ENCODE results near the gene VAMP7. TPM values are rescaled to one million over a fixed set of nuclear protein-coding genes. Genes with fewer than 3 reads are reported as not detected.
"Not testable (repeated sequence)": the region's sequence is repeated elsewhere in the genome, so short reads cannot be mapped to it uniquely, and the experiment has no call there.

VAMP7 gene
- 10 to 100 TPM; 26.8 to 37.3 (median 32.4) TPM for polyA plus RNA-seq
- long read RNA-seq, donor 1, transcript VAMP7-202 (8 exons, 2,646 nt), result major isoform, 14 of 23 reads
- long read RNA-seq, donor 1, partial matches to known transcripts, result 6 of 23 reads
- long read RNA-seq, donor 1, other reads (novel, unspliced or antisense), result 0 of 23 reads
- long read RNA-seq, donor 2, transcript VAMP7-202 (8 exons, 2,646 nt), result major isoform, 6 of 6 reads
- long read RNA-seq, donor 2, partial matches to known transcripts, result 0 of 6 reads
- long read RNA-seq, donor 2, other reads (novel, unspliced or antisense), result 0 of 6 reads
- long read RNA-seq, donor 3, transcript VAMP7-202 (8 exons, 2,646 nt), result major isoform, 5 of 6 reads
- long read RNA-seq, donor 3, partial matches to known transcripts, result 0 of 6 reads
- long read RNA-seq, donor 3, other reads (novel, unspliced or antisense), result 0 of 6 reads
- long read RNA-seq, donor 4, result 0 reads
- long read RNA-seq, donor 5, result 0 reads
- long read RNA-seq, donor 6, partial matches to known transcripts, result 0 of 6 reads
- long read RNA-seq, donor 6, other reads (novel, unspliced or antisense), result 0 of 6 reads
- long read RNA-seq, donor 7, transcript VAMP7-202 (8 exons, 2,646 nt), result major isoform, 6 of 7 reads
- long read RNA-seq, donor 7, partial matches to known transcripts, result 0 of 7 reads
- long read RNA-seq, donor 7, other reads (novel, unspliced or antisense), result 0 of 7 reads
- long read RNA-seq, donor 8, partial matches to known transcripts, result 0 of 1 reads
- long read RNA-seq, donor 8, other reads (novel, unspliced or antisense), result 0 of 1 reads
- long read RNA-seq, donor 9, partial matches to known transcripts, result 0 of 1 reads
- long read RNA-seq, donor 9, other reads (novel, unspliced or antisense), result 0 of 1 reads
- long read RNA-seq, donor 10, partial matches to known transcripts, result 0 of 4 reads
- long read RNA-seq, donor 10, other reads (novel, unspliced or antisense), result 0 of 4 reads

- H3K4me1 ChIP-seq (ENCODE audit: control insufficient read depth in 3 of 3, insufficient read depth in 2 of 3, low read depth in 1 of 3, low read length in 2 of 3), result no peaks in the 10 kb centered on the region
- 31 to 36% (median 35%) methylated on average over 48 of the region's 48 CpGs for WGBS, 3 donors
- H3K27ac ChIP-seq (ENCODE audit: low read depth in 1 of 3, low read length in 2 of 3), result peak within 1 kb of the TSS; percentile 70 to 82 (median 76)
- peaks cover 0 to 2% (median 0%) of the 10 kb centered on the region in 3 donors for H3K27me3 ChIP-seq (ENCODE audit: control insufficient read depth in 3 of 3, insufficient read depth in 3 of 3, low read length in 3 of 3)
- no peaks in the 10 kb centered on the region for H3K36me3 ChIP-seq (ENCODE audit: control insufficient read depth in 3 of 3, insufficient read depth in 2 of 3, low read depth in 1 of 3, low read length in 3 of 3)
- peak; percentile 90 to 91 for DNase-seq
- H3K4me3 ChIP-seq (ENCODE audit: low read depth in 1 of 3, low read length in 3 of 3), result peak within 1 kb of the TSS; percentile 42 to 80 (median 77)
- no peaks in the 10 kb centered on the region for H3K9me3 ChIP-seq (ENCODE audit: control insufficient read depth in 2 of 2, insufficient read depth in 1 of 2, low read depth in 1 of 2, low read length in 1 of 2)
- no peak for FAIRE-seq
These were observed at the start of gene VAMP7 for GRCh38 chrX:155881158-155881993. Gene VAMP7, plus strand, starts transcription at chrX:155881345. Its CDS starts 8,122 bp downstream, at chrX:155889467.

- H3K36me3 ChIP-seq (ENCODE audit: control insufficient read depth in 3 of 3, insufficient read depth in 2 of 3, low read depth in 1 of 3, low read length in 3 of 3), result no peaks in the 10 kb centered on the region
- H3K27ac ChIP-seq (ENCODE audit: low read depth in 1 of 3, low read length in 2 of 3), result no peak overlapping the region
- H3K27me3 ChIP-seq (ENCODE audit: control insufficient read depth in 3 of 3, insufficient read depth in 3 of 3, low read length in 3 of 3), result no peaks in the 10 kb centered on the region
- DNase-seq (no peak), FAIRE-seq (no peak)
- WGBS, 3 donors, result 72 to 76% (median 73%) methylated on average over 3 of the region's 3 CpGs
- no peaks in the 10 kb centered on the region for H3K4me1 ChIP-seq (ENCODE audit: control insufficient read depth in 3 of 3, insufficient read depth in 2 of 3, low read depth in 1 of 3, low read length in 2 of 3)
- H3K4me3 ChIP-seq (ENCODE audit: low read depth in 1 of 3, low read length in 3 of 3), result no peak overlapping the region
- H3K9me3 ChIP-seq (ENCODE audit: control insufficient read depth in 2 of 2, insufficient read depth in 1 of 2, low read depth in 1 of 2, low read length in 1 of 2), result no peaks in the 10 kb centered on the region
These were observed 39.9 kb upstream of the VAMP7 start for GRCh38 chrX:155841232-155841631.

- H3K27ac ChIP-seq (ENCODE audit: low read depth in 1 of 3, low read length in 2 of 3); H3K4me3 ChIP-seq (ENCODE audit: low read depth in 1 of 3, low read length in 3 of 3); H3K36me3 ChIP-seq (ENCODE audit: control insufficient read depth in 3 of 3, insufficient read depth in 2 of 3, low read depth in 1 of 3, low read length in 3 of 3); H3K4me1 ChIP-seq (ENCODE audit: control insufficient read depth in 3 of 3, insufficient read depth in 2 of 3, low read depth in 1 of 3, low read length in 2 of 3); DNase-seq; FAIRE-seq; H3K27me3 ChIP-seq (ENCODE audit: control insufficient read depth in 3 of 3, insufficient read depth in 3 of 3, low read length in 3 of 3); H3K9me3 ChIP-seq (ENCODE audit: control insufficient read depth in 2 of 2, insufficient read depth in 1 of 2, low read depth in 1 of 2, low read length in 1 of 2): not testable (repeated sequence)
- 77 to 94% (median 86%) methylated on average over 2 of the region's 2 CpGs for WGBS, 3 donors
These were observed 29.4 kb upstream of the VAMP7 start for GRCh38 chrX:155851786-155852185.

- Histone ChIP-seq H3K4me3 (ENCODE audit: low read depth in 1 of 3, low read length in 3 of 3) (no peak overlapping the region), H3K9me3 (ENCODE audit: control insufficient read depth in 2 of 2, insufficient read depth in 1 of 2, low read depth in 1 of 2, low read length in 1 of 2) (no peaks in the 10 kb centered on the region), H3K36me3 (ENCODE audit: control insufficient read depth in 3 of 3, insufficient read depth in 2 of 3, low read depth in 1 of 3, low read length in 3 of 3) (no peaks in the 10 kb centered on the region), H3K4me1 (ENCODE audit: control insufficient read depth in 3 of 3, insufficient read depth in 2 of 3, low read depth in 1 of 3, low read length in 2 of 3) (no peaks in the 10 kb centered on the region), H3K27me3 (ENCODE audit: control insufficient read depth in 3 of 3, insufficient read depth in 3 of 3, low read length in 3 of 3) (no peaks in the 10 kb centered on the region), H3K27ac (ENCODE audit: low read depth in 1 of 3, low read length in 2 of 3) (no peak overlapping the region)
- FAIRE-seq (no peak), DNase-seq (no peak)
- 4 to 7% (median 4%) methylated on average over 1 of the region's 1 CpG for WGBS, 3 donors
These were observed 23.6 kb upstream of the VAMP7 start for GRCh38 chrX:155857561-155857960.

GRCh38 chrX:155864655-155865054, 16.5 kb upstream of the VAMP7 start:
- 18 to 35% (median 27%) methylated on average over 1 of the region's 1 CpG for WGBS, 3 donors
- Histone ChIP-seq H3K36me3 (ENCODE audit: control insufficient read depth in 3 of 3, insufficient read depth in 2 of 3, low read depth in 1 of 3, low read length in 3 of 3) (no peaks in the 10 kb centered on the region), H3K4me3 (ENCODE audit: low read depth in 1 of 3, low read length in 3 of 3) (no peak overlapping the region), H3K9me3 (ENCODE audit: control insufficient read depth in 2 of 2, insufficient read depth in 1 of 2, low read depth in 1 of 2, low read length in 1 of 2) (peaks cover 0 to 12% of the 10 kb centered on the region in 2 donors), H3K27me3 (ENCODE audit: control insufficient read depth in 3 of 3, insufficient read depth in 3 of 3, low read length in 3 of 3) (no peaks in the 10 kb centered on the region), H3K4me1 (ENCODE audit: control insufficient read depth in 3 of 3, insufficient read depth in 2 of 3, low read depth in 1 of 3, low read length in 2 of 3) (no peaks in the 10 kb centered on the region), H3K27ac (ENCODE audit: low read depth in 1 of 3, low read length in 2 of 3) (no peak overlapping the region)
- DNase-seq, result no peak
- no peak for FAIRE-seq

GRCh38 chrX:155865193-155865592, 16.0 kb upstream of the VAMP7 start:
- WGBS, 3 donors, result 85 to 90% (median 86%) methylated on average over 18 of the region's 18 CpGs
- FAIRE-seq, result no peak

GRCh38 chrX:155867821-155868220, 13.3 kb upstream of the VAMP7 start:
- H3K4me1 ChIP-seq (ENCODE audit: control insufficient read depth in 3 of 3, insufficient read depth in 2 of 3, low read depth in 1 of 3, low read length in 2 of 3), result no peaks in the 10 kb centered on the region
- FAIRE-seq, result no peak
- no peak for DNase-seq
- WGBS, 3 donors, result 57 to 68% (median 60%) methylated on average over 4 of the region's 4 CpGs
- no peaks in the 10 kb centered on the region for H3K27me3 ChIP-seq (ENCODE audit: control insufficient read depth in 3 of 3, insufficient read depth in 3 of 3, low read length in 3 of 3)
- no peaks in the 10 kb centered on the region for H3K36me3 ChIP-seq (ENCODE audit: control insufficient read depth in 3 of 3, insufficient read depth in 2 of 3, low read depth in 1 of 3, low read length in 3 of 3)
- H3K9me3 ChIP-seq (ENCODE audit: control insufficient read depth in 2 of 2, insufficient read depth in 1 of 2, low read depth in 1 of 2, low read length in 1 of 2), result peaks cover 0 to 12% of the 10 kb centered on the region in 2 donors
- H3K4me3 ChIP-seq (ENCODE audit: low read depth in 1 of 3, low read length in 3 of 3), result no peak overlapping the region
- H3K27ac ChIP-seq (ENCODE audit: low read depth in 1 of 3, low read length in 2 of 3), result no peak overlapping the region

More at GRCh38 chrX:155865193-155865592, 16.0 kb upstream of the VAMP7 start:
- DNase-seq, result no peak
- Histone ChIP-seq H3K4me1 (ENCODE audit: control insufficient read depth in 3 of 3, insufficient read depth in 2 of 3, low read depth in 1 of 3, low read length in 2 of 3) (no peaks in the 10 kb centered on the region), H3K27me3 (ENCODE audit: control insufficient read depth in 3 of 3, insufficient read depth in 3 of 3, low read length in 3 of 3) (no peaks in the 10 kb centered on the region), H3K9me3 (ENCODE audit: control insufficient read depth in 2 of 2, insufficient read depth in 1 of 2, low read depth in 1 of 2, low read length in 1 of 2) (peaks cover 0 to 12% of the 10 kb centered on the region in 2 donors), H3K36me3 (ENCODE audit: control insufficient read depth in 3 of 3, insufficient read depth in 2 of 3, low read depth in 1 of 3, low read length in 3 of 3) (no peaks in the 10 kb centered on the region), H3K27ac (ENCODE audit: low read depth in 1 of 3, low read length in 2 of 3) (no peak overlapping the region), H3K4me3 (ENCODE audit: low read depth in 1 of 3, low read length in 3 of 3) (no peak overlapping the region)

- Histone ChIP-seq H3K27ac (ENCODE audit: low read depth in 1 of 3, low read length in 2 of 3) (no peak overlapping the region), H3K36me3 (ENCODE audit: control insufficient read depth in 3 of 3, insufficient read depth in 2 of 3, low read depth in 1 of 3, low read length in 3 of 3) (no peaks in the 10 kb centered on the region), H3K27me3 (ENCODE audit: control insufficient read depth in 3 of 3, insufficient read depth in 3 of 3, low read length in 3 of 3) (peaks cover 0 to 13% (median 0%) of the 10 kb centered on the region in 3 donors), H3K9me3 (ENCODE audit: control insufficient read depth in 2 of 2, insufficient read depth in 1 of 2, low read depth in 1 of 2, low read length in 1 of 2) (peaks cover 0 to 5% of the 10 kb centered on the region in 2 donors), H3K4me1 (ENCODE audit: control insufficient read depth in 3 of 3, insufficient read depth in 2 of 3, low read depth in 1 of 3, low read length in 2 of 3) (no peaks in the 10 kb centered on the region), H3K4me3 (ENCODE audit: low read depth in 1 of 3, low read length in 3 of 3) (no peak overlapping the region)
- DNase-seq (no peak), FAIRE-seq (peak; percentile 96)
These were observed 10.2 kb upstream of the VAMP7 start for GRCh38 chrX:155870958-155871357.

Data from small intestine (tissue), 16 donors.